ENCODE measurements around the gene M1AP.

- TF ChIP-seq CTCF (IDR thresholded peaks at IDR 0.05 in 2 of 3, conservative IDR thresholded peaks at IDR 0.05 in 1 of 3; ENCODE audit: insufficient read depth in 2 of 3, low read depth in 1 of 3, low read length in 3 of 3) (no peak), CHD2 (IDR thresholded peaks at IDR 0.05; ENCODE audit: low read depth, low read length) (no peak), ZHX1 (conservative IDR thresholded peaks at IDR 0.05; ENCODE audit: low read length) (no peak), EZH2 (IDR thresholded peaks at IDR 0.05; ENCODE audit: borderline replicate concordance, low read depth, low read length) (no peak), NFIC (IDR thresholded peaks at IDR 0.05) (no peak), ZNF431 (CRISPR knock-in tag; IDR thresholded peaks at IDR 0.05) (no peak), HNRNPK (IDR thresholded peaks at IDR 0.05; ENCODE audit: low read depth, low read length, poor library complexity, severe bottlenecking) (no peak), ZNF655 (CRISPR knock-in tag; IDR thresholded peaks at IDR 0.05) (no peak), TBP (optimal IDR thresholded peaks at IDR 0.05; ENCODE audit: low read depth, low read length) (no peak), NR3C1 (CRISPR knock-in tag; IDR thresholded peaks at IDR 0.05) (no peak), CREB3 (tag; conservative IDR thresholded peaks at IDR 0.05; ENCODE audit: low read depth) (no peak), POLR2AphosphoS5 (IDR thresholded peaks at IDR 0.05; ENCODE audit: control insufficient read depth, insufficient read depth, low read depth, low read length) (no peak), CEBPB (tag; IDR thresholded peaks at IDR 0.05) (no peak)
Measured at GRCh38 chr2:74679615-74680014, 31.5 kb upstream of the M1AP start.
